Astrocyte (in vitro differentiated cells and primary cell): Measurements from ENCODE around the gene TOX3. TPM values are rescaled to one million over a fixed set of nuclear protein-coding genes. Genes with fewer than 3 reads are reported as not detected.

ENCODE experiments used
- DNase-seq: peaks from one replicate; pipeline ENCODE4 v3.0.0-alpha.2; 2010; ENCODE audit warnings: low read depth
- FAIRE-seq: peaks from 2 replicates; lab custom pipeline; 2011; peaks lifted over from hg19 to GRCh38; lab: Jason Lieb, UNC
- H2AFZ ChIP-seq: 2 replicates; pipeline ENCODE4 v1.6.0; 2012; ENCODE audit warnings: low read depth, low read length, inconsistent platforms
- H3K27ac ChIP-seq: 2 replicates; pipeline ENCODE4 v1.5.1; 2011; ENCODE audit warnings: low read depth, low read length, inconsistent platforms
- H3K27me3 ChIP-seq: 2 replicates; pipeline ENCODE4 v1.6.0; 2011; ENCODE audit warnings: low read length, inconsistent platforms; ENCODE audit not compliant: insufficient read depth
- H3K36me3 ChIP-seq: 2 replicates; pipeline ENCODE4 v1.5.1; 2011; ENCODE audit warnings: low read length, inconsistent platforms; ENCODE audit not compliant: insufficient read depth
- H3K4me1 ChIP-seq: 2 replicates; pipeline ENCODE4 v1.5.1; 2011; ENCODE audit warnings: low read length, inconsistent platforms; ENCODE audit not compliant: insufficient read depth
- H3K4me2 ChIP-seq: 2 replicates; pipeline ENCODE4 v1.6.0; 2012; ENCODE audit warnings: low read length, inconsistent platforms
- H3K4me3 ChIP-seq: 2 replicates; pipeline ENCODE4 v1.5.1; 2011; ENCODE audit warnings: low read depth, mild to moderate bottlenecking, low read length, inconsistent platforms; ENCODE audit not compliant: insufficient read depth
- H3K79me2 ChIP-seq: 2 replicates; pipeline ENCODE4 v1.6.0; 2012; ENCODE audit warnings: mild to moderate bottlenecking, low read length, inconsistent platforms; ENCODE audit not compliant: insufficient read depth
- H3K9ac ChIP-seq: 2 replicates; pipeline ENCODE4 v1.6.0; 2012; ENCODE audit warnings: mild to moderate bottlenecking, low read length, inconsistent platforms
- H3K9me3 ChIP-seq: 2 replicates; pipeline ENCODE4 v1.5.1; 2012; ENCODE audit warnings: low read depth, mild to moderate bottlenecking, low read length, inconsistent platforms; ENCODE audit not compliant: insufficient read depth
- H4K20me1 ChIP-seq: 2 replicates; pipeline ENCODE4 v1.6.0; 2012; ENCODE audit warnings: low read length, inconsistent platforms; ENCODE audit not compliant: insufficient read depth
- H3K27ac Mint-ChIP-seq: one replicate; pipeline ENCODE4 v1.8.0; 2021; ENCODE audit warnings: mild to moderate bottlenecking, mixed read lengths; ENCODE audit not compliant: unreplicated experiment
- H3K27me3 Mint-ChIP-seq: one replicate; pipeline ENCODE4 v1.8.0; 2021; ENCODE audit warnings: low read depth, mixed read lengths; ENCODE audit not compliant: unreplicated experiment
- H3K36me3 Mint-ChIP-seq: one replicate; pipeline ENCODE4 v1.8.0; 2021; ENCODE audit warnings: low read depth, mixed read lengths; ENCODE audit not compliant: unreplicated experiment
- H3K4me1 Mint-ChIP-seq: one replicate; pipeline ENCODE4 v1.8.0; 2021; ENCODE audit warnings: low read depth, mixed read lengths; ENCODE audit not compliant: unreplicated experiment
- H3K4me3 Mint-ChIP-seq: one replicate; pipeline ENCODE4 v1.8.0; 2021; ENCODE audit warnings: mild to moderate bottlenecking, moderate library complexity, mixed read lengths; ENCODE audit not compliant: unreplicated experiment
- H3K9me3 Mint-ChIP-seq: one replicate; pipeline ENCODE4 v1.8.0; 2021; ENCODE audit warnings: mild to moderate bottlenecking, mixed read lengths; ENCODE audit not compliant: unreplicated experiment
- EZH2 ChIP-seq: IDR thresholded peaks from 2 replicates; pipeline ENCODE4 v1.6.1; 2012; ENCODE audit warnings: mild to moderate bottlenecking, low read length, inconsistent platforms; ENCODE audit not compliant: insufficient read depth
- total RNA-seq: library from RNA; stranded (reverse); gene quantifications from 2 replicates; pipeline ENCODE4 v1.2.1, GENCODE V29; 2021
- TF ChIP-seq, protein P1 (sequence below): IDR thresholded peaks from 2 replicates; pipeline ENCODE4 v1.5.1; 2011; ENCODE audit warnings: low read depth, mild to moderate bottlenecking, inconsistent platforms, low read length, moderate library complexity; ENCODE audit not compliant: insufficient read depth

Gene TOX3
- total RNA-seq, 1 donor from 2014 or later = 2.3 TPM

DNA sequence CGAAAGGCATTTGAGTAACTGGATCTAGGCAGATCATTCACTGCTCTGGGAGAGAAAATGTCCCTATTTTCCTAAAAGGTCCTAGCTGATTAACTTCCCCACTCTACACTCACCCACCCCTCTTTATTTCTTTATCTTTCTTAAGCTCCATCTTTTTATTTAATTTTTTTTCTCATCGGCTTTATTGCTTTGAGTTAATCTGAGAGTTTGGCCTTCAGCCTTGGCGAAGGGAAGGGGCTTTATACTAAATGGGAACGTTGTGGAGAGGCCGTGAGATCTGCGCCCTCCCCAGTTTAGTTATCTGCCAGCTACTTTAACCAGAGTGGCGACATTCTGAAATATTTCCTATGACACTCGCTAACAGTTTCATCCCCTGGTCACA lies 882 bp upstream of the TOX3 start:
- no peak overlapping the region for H3K4me3 ChIP-seq
- no peaks in the 10 kb centered on the region for H3K79me2 ChIP-seq
- FAIRE-seq (no peak), DNase-seq (no peak)
- H2AFZ ChIP-seq = no peak overlapping the region
- no peaks in the 10 kb centered on the region for H3K9me3 ChIP-seq
- H3K4me2 ChIP-seq = no peak overlapping the region
- peaks cover 4% of the 10 kb centered on the region for H3K4me1 ChIP-seq
- H3K27me3 Mint-ChIP-seq = peaks cover 24% of the 10 kb centered on the region
- H3K9me3 Mint-ChIP-seq = no peaks in the 10 kb centered on the region
- no peaks in the 10 kb centered on the region for H3K36me3 Mint-ChIP-seq
- H4K20me1 ChIP-seq = no peaks in the 10 kb centered on the region
- peak; percentile 16 for TF ChIP-seq EZH2
- TF ChIP-seq, protein P1, sequence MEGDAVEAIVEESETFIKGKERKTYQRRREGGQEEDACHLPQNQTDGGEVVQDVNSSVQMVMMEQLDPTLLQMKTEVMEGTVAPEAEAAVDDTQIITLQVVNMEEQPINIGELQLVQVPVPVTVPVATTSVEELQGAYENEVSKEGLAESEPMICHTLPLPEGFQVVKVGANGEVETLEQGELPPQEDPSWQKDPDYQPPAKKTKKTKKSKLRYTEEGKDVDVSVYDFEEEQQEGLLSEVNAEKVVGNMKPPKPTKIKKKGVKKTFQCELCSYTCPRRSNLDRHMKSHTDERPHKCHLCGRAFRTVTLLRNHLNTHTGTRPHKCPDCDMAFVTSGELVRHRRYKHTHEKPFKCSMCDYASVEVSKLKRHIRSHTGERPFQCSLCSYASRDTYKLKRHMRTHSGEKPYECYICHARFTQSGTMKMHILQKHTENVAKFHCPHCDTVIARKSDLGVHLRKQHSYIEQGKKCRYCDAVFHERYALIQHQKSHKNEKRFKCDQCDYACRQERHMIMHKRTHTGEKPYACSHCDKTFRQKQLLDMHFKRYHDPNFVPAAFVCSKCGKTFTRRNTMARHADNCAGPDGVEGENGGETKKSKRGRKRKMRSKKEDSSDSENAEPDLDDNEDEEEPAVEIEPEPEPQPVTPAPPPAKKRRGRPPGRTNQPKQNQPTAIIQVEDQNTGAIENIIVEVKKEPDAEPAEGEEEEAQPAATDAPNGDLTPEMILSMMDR = no peak
- H3K27me3 ChIP-seq = peaks cover 37% of the 10 kb centered on the region
- no peak overlapping the region for H3K27ac ChIP-seq
- no peak overlapping the region for H3K9ac ChIP-seq
- no peaks in the 10 kb centered on the region for H3K36me3 ChIP-seq
- no peak overlapping the region for H3K27ac Mint-ChIP-seq
- H3K4me1 Mint-ChIP-seq = peaks cover 3% of the 10 kb centered on the region
- peak overlapping the region; percentile 83 for H3K4me3 Mint-ChIP-seq

DNA sequence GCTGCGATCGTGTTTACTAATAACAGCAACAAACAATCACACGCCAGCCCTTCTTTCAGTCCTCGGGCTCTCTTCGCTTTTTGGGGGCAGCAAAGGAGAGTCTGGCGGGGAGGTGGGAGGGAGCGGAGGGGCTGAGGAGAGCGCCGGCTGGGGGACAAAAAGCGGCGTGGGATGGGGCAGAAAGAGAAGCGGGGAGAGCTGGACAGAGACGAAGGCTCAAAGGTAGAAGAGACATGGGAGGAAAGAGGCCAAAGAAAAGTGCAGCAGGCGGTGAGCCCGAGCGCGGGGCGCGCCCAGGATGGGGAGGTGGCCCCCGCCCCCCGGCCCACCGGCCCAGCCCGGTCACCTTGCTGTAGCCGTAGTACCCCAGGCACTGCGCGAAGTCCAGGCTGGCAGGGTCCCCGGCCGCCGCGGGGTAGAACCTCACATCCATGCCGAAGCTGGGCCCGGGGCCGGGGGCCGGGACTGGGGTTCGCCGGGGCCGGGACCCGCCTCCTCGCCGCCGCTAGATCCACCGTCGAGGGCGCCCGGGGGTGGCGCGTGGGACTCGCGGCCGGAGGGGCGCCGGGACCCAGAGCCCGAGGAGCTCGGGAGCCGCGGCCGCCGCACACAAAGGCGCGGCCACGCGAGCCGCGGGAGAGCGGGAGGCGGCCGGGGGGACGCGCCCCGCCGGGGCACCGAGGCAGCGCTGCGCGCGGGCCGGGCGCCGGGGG lies 496 bp downstream of the TOX3 start:
- Histone ChIP-seq H3K4me1 (peaks cover 4% of the 10 kb centered on the region), H3K9me3 (no peaks in the 10 kb centered on the region), H3K79me2 (no peaks in the 10 kb centered on the region), H3K4me2 (peak overlapping the region; percentile 78), H4K20me1 (no peaks in the 10 kb centered on the region), H3K4me3 (peak overlapping the region; percentile 37), H3K27ac (no peak overlapping the region), H3K9ac (peak overlapping the region; percentile 5), H3K27me3 (peaks cover 37% of the 10 kb centered on the region), H2AFZ (peak overlapping the region; percentile 63), H3K36me3 (no peaks in the 10 kb centered on the region)
- H3K4me3 Mint-ChIP-seq = peak overlapping the region; percentile 92
- TF ChIP-seq, protein P1 = no peak
- TF ChIP-seq EZH2 = no peak
- no peak overlapping the region for H3K27ac Mint-ChIP-seq
- no peaks in the 10 kb centered on the region for H3K9me3 Mint-ChIP-seq
- peaks cover 24% of the 10 kb centered on the region for H3K27me3 Mint-ChIP-seq
- peaks cover 3% of the 10 kb centered on the region for H3K4me1 Mint-ChIP-seq
- no peaks in the 10 kb centered on the region for H3K36me3 Mint-ChIP-seq
- no peak for FAIRE-seq
- DNase-seq = no peak

DNA sequence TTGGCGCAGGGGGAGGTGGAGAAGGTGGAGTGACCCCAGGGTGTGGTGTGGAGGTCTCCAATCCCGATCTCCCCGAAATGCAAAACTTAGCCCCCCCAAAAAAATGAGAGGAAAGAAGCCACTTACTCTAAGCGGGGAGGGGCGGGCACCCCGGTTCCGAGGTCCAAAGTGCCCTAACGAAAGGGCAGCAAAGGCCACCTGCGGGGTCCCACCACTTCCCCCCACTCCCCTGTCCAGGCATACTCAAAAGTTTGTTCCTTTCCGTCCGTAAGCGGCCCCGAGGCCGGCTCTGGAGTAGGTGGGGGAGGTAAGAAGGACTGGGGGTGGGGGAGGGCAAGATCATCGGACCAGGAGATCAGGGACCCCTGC lies 1.1 kb downstream of the TOX3 start:
- FAIRE-seq = no peak
- H3K27me3 ChIP-seq = peaks cover 37% of the 10 kb centered on the region

More for the DNA sequence above, 1.1 kb downstream of the TOX3 start:
- H3K27ac ChIP-seq = no peak overlapping the region
- TF ChIP-seq, protein P1 = no peak
- no peak for TF ChIP-seq EZH2
- H3K27ac Mint-ChIP-seq = no peak overlapping the region
- H3K9me3 ChIP-seq = no peaks in the 10 kb centered on the region
- peaks cover 3% of the 10 kb centered on the region for H3K4me1 Mint-ChIP-seq
- H3K36me3 ChIP-seq = no peaks in the 10 kb centered on the region
- peaks cover 4% of the 10 kb centered on the region for H3K4me1 ChIP-seq
- H3K9me3 Mint-ChIP-seq = no peaks in the 10 kb centered on the region
- H3K4me3 Mint-ChIP-seq = peak overlapping the region; percentile 92
- peak overlapping the region; percentile 5 for H3K9ac ChIP-seq
- peak overlapping the region; percentile 40 for H3K4me3 ChIP-seq
- H3K79me2 ChIP-seq = no peaks in the 10 kb centered on the region
- H2AFZ ChIP-seq = peak overlapping the region; percentile 9
- no peaks in the 10 kb centered on the region for H4K20me1 ChIP-seq
- peak overlapping the region; percentile 78 for H3K4me2 ChIP-seq
- H3K27me3 Mint-ChIP-seq = peaks cover 24% of the 10 kb centered on the region
- H3K36me3 Mint-ChIP-seq = no peaks in the 10 kb centered on the region
- DNase-seq = no peak
